Activated CD4-positive, alpha-beta memory T cell treated with anti-CD3 and anti-CD28 coated beads, Interleukin-2, amount 10 ng/mL, durations not matched to agents 7 days and 5 days (primary cell): Measurements from ENCODE around the gene ATP1B4. TPM values are rescaled to one million over a fixed set of nuclear protein-coding genes. Genes with fewer than 3 reads are reported as not detected.
"Not testable (repeated sequence)": the region's sequence is repeated elsewhere in the genome, so short reads cannot be mapped to it uniquely, and the experiment has no call there.

Experiments used
- CTCF ChIA-PET: fragments of 350-600 bp; sonication (Branson Sonifier 250); formaldehyde crosslinking; loops from one replicate; lab custom pipeline; 2021; ENCODE audit warnings: antibody characterized with exemption, inconsistent platforms; lab: Charles Lee
- POLR2A ChIA-PET: fragments of 350-600 bp; sonication (Branson Sonifier 250); formaldehyde crosslinking; loops from one replicate; lab custom pipeline; 2021; ENCODE audit warnings: antibody characterized with exemption; lab: Charles Lee
- DNase-seq: peaks from one replicate; pipeline ENCODE4 v3.0.0-alpha.2; 2020
- H3K27ac Mint-ChIP-seq: one replicate; pipeline ENCODE4 v1.8.0; 2021; ENCODE audit warnings: mild to moderate bottlenecking, mixed read lengths
- H3K27me3 Mint-ChIP-seq: one replicate; pipeline ENCODE4 v1.8.0; 2021; ENCODE audit warnings: mixed read lengths
- H3K36me3 Mint-ChIP-seq: one replicate; pipeline ENCODE4 v1.8.0; 2021; ENCODE audit warnings: low read depth, mixed read lengths
- H3K4me1 Mint-ChIP-seq: one replicate; pipeline ENCODE4 v1.8.0; 2021; ENCODE audit warnings: mixed read lengths
- H3K4me3 Mint-ChIP-seq: one replicate; pipeline ENCODE4 v1.8.0; 2021; ENCODE audit warnings: mild to moderate bottlenecking, mixed read lengths
- H3K9me3 Mint-ChIP-seq: one replicate; pipeline ENCODE4 v1.8.0; 2021; ENCODE audit warnings: mixed read lengths
- total RNA-seq, 2 experiments: library from RNA; stranded (reverse); gene quantifications; one replicate each; pipeline ENCODE4 v1.2.3, GENCODE V29; 2021

The ATP1B4 gene
- total RNA-seq: not detected

DNA sequence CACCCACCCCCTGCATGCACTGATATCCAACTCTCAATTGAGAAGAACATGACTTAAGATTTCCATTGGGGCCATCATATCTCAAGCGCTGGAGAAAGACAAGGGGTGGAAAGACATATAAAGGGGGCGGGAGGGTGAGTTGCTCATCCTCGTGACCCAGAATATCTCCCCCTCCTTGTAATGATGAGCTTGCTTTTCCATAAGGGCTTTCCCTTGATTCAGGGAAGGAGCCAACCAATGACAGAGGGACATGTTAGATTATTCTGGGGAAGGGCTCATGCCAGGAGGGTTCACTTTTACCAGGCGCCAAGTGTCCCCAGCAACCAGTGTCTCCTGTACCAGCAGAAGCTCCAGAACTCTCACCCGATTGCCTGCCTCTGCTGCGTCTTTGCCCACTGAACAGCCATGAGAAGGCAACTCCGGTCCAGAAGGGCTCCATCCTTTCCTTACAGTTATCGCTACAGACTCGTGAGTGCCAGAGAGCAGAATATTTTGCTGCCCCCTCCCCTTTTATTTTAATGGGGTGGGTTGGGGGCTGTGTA, at the start of gene ATP1B4:
TSS of gene ATP1B4 (plus strand) at position 326 of the 542 bp plus-strand sequence. CDS start at position 406, 80 bp downstream.
- POLR2A ChIA-PET: no interaction called here
- Mint-ChIP-seq H3K27ac (no peak within 1 kb of the TSS), H3K4me3 (no peak within 1 kb of the TSS), H3K27me3 (no peaks in the 10 kb centered on the region), H3K9me3 (no peaks in the 10 kb centered on the region), H3K4me1 (no peaks in the 10 kb centered on the region), H3K36me3 (no peaks in the 10 kb centered on the region)
- CTCF ChIA-PET: no interaction called here
- no peak for DNase-seq

DNA sequence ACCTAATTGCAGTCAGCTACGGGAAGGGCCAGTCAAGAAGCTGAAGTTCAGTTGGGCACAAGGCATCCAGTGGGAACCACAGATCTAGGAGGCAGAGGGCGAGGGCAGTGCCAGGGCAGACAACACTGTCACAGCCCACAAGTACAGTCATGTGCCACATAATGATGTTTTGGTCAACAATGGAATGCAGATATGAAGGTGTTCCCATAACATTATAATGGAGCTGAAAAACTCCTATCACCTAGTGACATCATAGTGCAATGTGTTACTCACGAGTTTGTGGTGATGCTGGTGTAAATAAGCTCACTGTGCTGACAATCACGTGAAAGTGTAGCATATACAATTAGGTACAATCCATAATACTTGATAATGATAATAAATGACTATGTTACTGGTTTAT, 46.1 kb upstream of the ATP1B4 start:
- ChIA-PET CTCF (no interaction called here), POLR2A (no interaction called here)
- Mint-ChIP-seq H3K9me3 (no peaks in the 10 kb centered on the region), H3K4me3 (no peak overlapping the region), H3K27me3 (peaks cover 53% of the 10 kb centered on the region), H3K4me1 (peaks cover 3% of the 10 kb centered on the region), H3K36me3 (no peaks in the 10 kb centered on the region), H3K27ac (no peak overlapping the region)
- no peak for DNase-seq

DNA sequence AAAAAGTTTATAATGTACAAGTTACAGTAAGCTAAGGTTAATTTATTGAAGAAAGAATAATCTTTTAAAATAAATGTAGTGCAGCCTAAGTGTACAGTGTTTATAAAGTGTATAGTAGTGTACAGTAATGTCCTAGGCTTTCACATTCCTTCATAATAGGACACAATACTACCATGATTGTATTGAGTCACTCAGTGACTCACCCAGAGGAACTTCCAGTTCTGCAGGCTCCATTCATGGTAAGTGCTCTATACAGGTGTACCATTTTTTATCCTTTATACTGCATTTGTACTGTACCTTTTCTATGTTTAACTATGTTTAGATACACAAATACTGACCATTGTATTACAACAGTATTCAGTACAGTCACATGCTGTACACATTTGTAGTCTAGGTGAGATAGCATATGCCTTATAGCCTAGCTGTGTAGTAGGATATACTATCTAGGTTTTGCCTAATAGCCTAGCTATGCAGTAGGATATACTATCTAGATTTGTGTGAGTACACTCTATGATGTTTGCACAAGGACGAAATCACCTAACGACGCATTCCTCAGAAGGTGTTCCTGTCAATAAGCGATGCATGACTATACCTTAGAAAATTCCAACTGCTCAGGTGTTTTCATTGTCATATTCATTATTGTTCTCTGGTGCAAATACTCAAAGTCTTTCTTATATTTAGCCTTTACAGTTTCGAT, 45.2 kb upstream of the ATP1B4 start:
- ChIA-PET CTCF (interaction anchor here (0.6 kb wide), 1 partner anchor 705 kb away, joined by 3 read pairs; no protein-coding TSS in a partner anchor), POLR2A (no interaction called here)
- Mint-ChIP-seq H3K27me3 (peaks cover 48% of the 10 kb centered on the region), H3K27ac (no peak overlapping the region), H3K9me3 (no peaks in the 10 kb centered on the region), H3K4me1 (no peaks in the 10 kb centered on the region), H3K36me3 (no peaks in the 10 kb centered on the region), H3K4me3 (no peak overlapping the region)
- DNase-seq: no peak

DNA sequence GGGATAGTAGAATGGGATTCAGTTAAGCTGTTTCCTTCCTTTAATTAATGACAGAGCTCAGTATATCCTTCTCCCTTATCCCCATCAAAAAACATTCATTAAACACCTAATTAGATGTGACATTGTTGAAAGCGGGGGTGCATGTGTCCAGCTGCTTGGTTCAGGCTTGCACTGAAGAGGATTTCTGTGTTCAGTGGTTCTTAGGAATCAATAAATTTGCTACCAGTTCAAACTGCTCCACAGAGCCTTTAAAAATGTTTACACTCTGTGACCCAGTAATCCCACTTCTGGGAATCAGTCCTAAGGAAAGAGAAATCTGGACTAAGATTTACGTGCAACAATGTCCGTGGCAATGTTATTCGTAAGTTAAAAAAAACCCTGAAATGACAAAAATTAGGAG, 43.5 kb upstream of the ATP1B4 start:
- no peak overlapping the region for H3K4me3 Mint-ChIP-seq
- ChIA-PET CTCF (interaction anchor here (1.2 kb wide), 1 partner anchor 68 kb away, joined by 4 read pairs; the partner anchor contains the start of gene ZBTB33), POLR2A (no interaction called here)
- H3K4me1 Mint-ChIP-seq: no peaks in the 10 kb centered on the region
- no peak for DNase-seq
- H3K27ac Mint-ChIP-seq: no peak overlapping the region
- H3K9me3 Mint-ChIP-seq: no peaks in the 10 kb centered on the region
- peaks cover 33% of the 10 kb centered on the region for H3K27me3 Mint-ChIP-seq
- H3K36me3 Mint-ChIP-seq: no peaks in the 10 kb centered on the region

DNA sequence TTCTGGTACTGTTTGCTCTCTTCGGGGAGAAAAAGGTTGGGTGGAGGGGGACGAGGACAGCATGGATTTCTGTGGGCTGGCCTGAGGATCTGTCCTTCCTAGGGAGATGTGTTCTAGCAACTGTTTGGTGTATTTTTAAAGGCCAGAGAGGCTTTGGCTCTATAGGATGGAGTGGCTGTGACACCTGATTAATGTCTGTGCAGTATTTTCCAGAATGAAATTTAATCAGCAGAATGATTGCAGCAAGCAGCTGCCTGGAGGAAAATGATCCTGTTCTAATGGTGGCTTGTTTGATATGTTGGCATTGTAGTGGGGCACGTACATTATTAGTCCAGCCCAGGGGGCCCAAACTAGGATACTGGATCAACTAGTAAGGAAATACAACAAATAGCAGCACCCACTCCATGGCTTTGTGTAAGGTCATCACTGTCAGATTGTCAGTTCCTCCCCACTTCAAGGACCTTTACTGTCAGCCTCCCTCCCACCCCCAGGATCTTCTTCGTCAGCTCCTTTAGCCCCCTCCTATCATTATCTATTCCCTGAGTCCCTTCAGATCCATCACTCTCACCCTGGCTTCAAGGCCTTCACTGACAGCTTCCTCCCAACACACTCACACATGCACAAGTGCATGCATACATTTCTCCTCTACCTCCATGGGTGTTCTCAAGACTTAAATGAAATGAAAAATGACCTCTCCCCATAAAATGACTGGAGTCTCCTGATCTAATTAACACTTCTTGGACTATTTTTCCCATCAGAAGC, 40.2 kb upstream of the ATP1B4 start:
- POLR2A ChIA-PET: no interaction called here
- CTCF ChIA-PET: no interaction called here
- Mint-ChIP-seq H3K9me3 (no peaks in the 10 kb centered on the region), H3K27me3 (peaks cover 18% of the 10 kb centered on the region), H3K27ac (no peak overlapping the region), H3K36me3 (no peaks in the 10 kb centered on the region), H3K4me3 (no peak overlapping the region), H3K4me1 (no peaks in the 10 kb centered on the region)
- DNase-seq: no peak

DNA sequence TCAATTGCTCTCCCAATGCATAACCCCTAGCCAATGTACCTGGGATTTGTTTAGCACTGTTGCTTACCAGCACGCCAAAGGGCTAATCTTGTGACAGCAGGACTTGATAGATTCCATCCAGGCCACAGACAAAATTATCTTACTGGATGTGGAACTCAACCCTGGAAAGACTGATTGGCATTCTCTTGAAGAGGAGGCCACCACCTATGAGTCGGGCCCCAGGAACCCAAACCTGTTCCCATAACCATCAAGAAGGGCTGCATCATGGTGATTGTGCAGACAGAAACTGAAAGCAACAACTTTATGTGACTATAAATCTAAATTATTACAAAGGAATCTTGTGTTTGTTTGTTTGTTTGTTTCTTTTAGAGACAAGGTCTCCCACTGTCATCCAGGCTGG, 30.8 kb upstream of the ATP1B4 start:
- POLR2A ChIA-PET: no interaction called here
- H3K27me3 Mint-ChIP-seq: peaks cover 3% of the 10 kb centered on the region
- no peak for DNase-seq
- no peak overlapping the region for H3K27ac Mint-ChIP-seq
- H3K36me3 Mint-ChIP-seq: no peaks in the 10 kb centered on the region
- CTCF ChIA-PET: no interaction called here
- no peaks in the 10 kb centered on the region for H3K4me1 Mint-ChIP-seq
- no peaks in the 10 kb centered on the region for H3K9me3 Mint-ChIP-seq
- H3K4me3 Mint-ChIP-seq: no peak overlapping the region

DNA sequence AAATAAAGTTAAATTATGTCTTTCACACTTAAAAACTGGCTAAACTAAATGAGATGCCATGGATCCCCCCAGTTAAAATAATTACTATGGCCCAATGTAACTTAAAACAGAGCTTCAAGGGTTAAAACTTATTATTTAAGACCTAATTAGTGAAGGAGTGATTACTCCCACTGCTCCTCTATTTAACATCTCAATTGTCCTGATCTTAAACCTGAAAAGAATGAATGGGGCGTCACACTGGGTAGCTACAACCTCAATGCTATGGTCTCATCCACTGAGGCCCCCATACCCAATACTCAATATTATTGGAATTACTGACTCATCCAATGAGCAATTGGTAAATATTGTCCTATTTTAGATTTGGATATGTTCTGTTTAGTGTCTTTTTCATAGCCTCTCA, 29.5 kb upstream of the ATP1B4 start:
- ChIA-PET CTCF (no interaction called here), POLR2A (no interaction called here)
- Mint-ChIP-seq H3K36me3 (no peaks in the 10 kb centered on the region), H3K4me1 (no peaks in the 10 kb centered on the region), H3K4me3 (no peak overlapping the region), H3K9me3 (no peaks in the 10 kb centered on the region), H3K27ac (no peak overlapping the region), H3K27me3 (no peaks in the 10 kb centered on the region)
- DNase-seq: no peak

DNA sequence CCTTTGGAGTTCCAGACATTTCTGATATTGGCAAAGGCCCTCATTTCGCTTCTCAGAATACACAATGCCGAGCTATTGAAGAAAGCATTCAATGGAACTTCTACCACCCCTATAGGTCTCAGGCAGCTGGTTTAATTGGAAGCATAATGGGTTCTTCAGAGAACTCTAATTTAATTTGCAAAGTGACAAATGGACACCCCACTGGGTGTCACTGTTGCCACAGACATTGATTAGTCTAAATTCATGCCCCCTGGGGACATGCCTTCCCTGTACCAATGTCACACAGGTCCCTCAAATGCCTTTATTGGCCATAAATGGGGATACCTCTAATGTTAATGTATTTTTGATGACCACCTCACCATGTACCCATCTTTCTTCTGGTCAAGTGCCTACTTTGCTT, 27.7 kb upstream of the ATP1B4 start:
- CTCF ChIA-PET: no interaction called here

DNA sequence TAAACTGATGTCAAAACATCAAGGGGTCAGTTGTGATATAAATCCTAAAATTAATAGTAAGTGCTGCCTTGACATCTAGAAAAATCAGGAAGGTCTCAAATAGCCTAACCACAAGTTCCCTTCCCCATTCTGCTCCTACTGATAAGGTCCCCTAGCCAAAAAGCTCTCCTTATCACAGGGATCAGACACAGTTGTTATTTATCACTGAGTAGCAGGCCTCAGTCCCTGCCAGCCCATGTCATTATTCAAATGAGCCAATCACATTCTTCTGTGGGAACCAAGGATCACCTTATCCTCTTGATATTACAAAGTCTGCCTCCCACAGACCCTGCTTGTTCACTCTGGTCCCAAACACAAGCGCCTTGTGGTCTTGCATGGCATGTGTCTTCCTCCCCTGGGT, 27.3 kb upstream of the ATP1B4 start:
- CTCF ChIA-PET: no interaction called here
- Mint-ChIP-seq H3K27ac (no peak overlapping the region), H3K9me3 (peaks cover 3% of the 10 kb centered on the region), H3K27me3 (no peaks in the 10 kb centered on the region), H3K4me3 (no peak overlapping the region), H3K36me3 (no peaks in the 10 kb centered on the region), H3K4me1 (no peaks in the 10 kb centered on the region)
- POLR2A ChIA-PET: no interaction called here
- no peak for DNase-seq

More for the DNA sequence above, 27.7 kb upstream of the ATP1B4 start:
- no peak overlapping the region for H3K4me3 Mint-ChIP-seq
- POLR2A ChIA-PET: no interaction called here
- H3K27ac Mint-ChIP-seq: no peak overlapping the region
- peaks cover 3% of the 10 kb centered on the region for H3K9me3 Mint-ChIP-seq
- H3K4me1 Mint-ChIP-seq: no peaks in the 10 kb centered on the region
- no peaks in the 10 kb centered on the region for H3K36me3 Mint-ChIP-seq
- H3K27me3 Mint-ChIP-seq: no peaks in the 10 kb centered on the region
- no peak for DNase-seq

DNA sequence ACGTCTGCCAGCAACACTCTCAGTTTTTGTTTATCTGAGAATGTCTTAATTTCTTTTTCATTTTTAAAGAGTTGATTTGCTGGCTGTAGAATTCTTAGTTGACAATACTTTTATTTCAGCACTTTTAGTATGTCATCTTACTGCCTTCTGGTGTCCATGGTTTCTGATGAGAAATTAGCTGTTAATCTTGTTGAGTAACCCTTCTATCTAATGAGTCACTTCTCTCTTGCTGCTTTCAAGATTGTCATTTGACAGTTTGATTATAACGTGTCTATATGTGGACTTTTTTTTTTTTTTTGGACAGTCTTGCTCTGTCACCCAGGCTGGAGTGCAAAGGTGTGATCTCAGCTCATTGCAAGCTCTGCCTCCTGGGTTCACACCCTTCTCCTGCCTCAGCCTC, 26.6 kb upstream of the ATP1B4 start:
- Mint-ChIP-seq H3K27me3 (no peaks in the 10 kb centered on the region), H3K36me3 (no peaks in the 10 kb centered on the region), H3K27ac (no peak overlapping the region), H3K9me3 (peaks cover 3% of the 10 kb centered on the region), H3K4me3 (no peak overlapping the region), H3K4me1 (no peaks in the 10 kb centered on the region)
- DNase-seq: no peak
- POLR2A ChIA-PET: no interaction called here
- CTCF ChIA-PET: no interaction called here

DNA sequence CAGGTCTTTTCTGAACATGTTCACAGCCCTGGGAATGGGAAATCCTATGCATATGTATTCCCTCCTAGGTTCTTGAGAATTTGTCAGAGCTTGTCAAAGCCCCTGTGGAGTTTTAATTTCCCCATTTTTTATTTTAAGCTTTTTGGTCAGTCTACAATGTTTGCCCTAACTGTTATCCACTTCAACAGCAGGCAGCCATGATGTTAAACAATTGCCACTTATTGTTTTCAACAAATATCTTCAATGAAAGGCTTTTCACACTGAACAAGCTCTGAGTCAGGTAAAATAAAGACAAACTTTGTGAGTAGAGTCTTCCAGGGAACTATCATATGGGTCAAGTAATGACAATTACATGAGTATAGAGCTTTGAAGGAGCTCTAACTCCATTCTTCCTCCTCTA, 25.0 kb upstream of the ATP1B4 start:
- ChIA-PET POLR2A (no interaction called here), CTCF (no interaction called here)
- Mint-ChIP-seq H3K4me3 (no peak overlapping the region), H3K4me1 (no peaks in the 10 kb centered on the region), H3K36me3 (no peaks in the 10 kb centered on the region), H3K27me3 (no peaks in the 10 kb centered on the region), H3K27ac (no peak overlapping the region), H3K9me3 (peaks cover 3% of the 10 kb centered on the region)
- no peak for DNase-seq

DNA sequence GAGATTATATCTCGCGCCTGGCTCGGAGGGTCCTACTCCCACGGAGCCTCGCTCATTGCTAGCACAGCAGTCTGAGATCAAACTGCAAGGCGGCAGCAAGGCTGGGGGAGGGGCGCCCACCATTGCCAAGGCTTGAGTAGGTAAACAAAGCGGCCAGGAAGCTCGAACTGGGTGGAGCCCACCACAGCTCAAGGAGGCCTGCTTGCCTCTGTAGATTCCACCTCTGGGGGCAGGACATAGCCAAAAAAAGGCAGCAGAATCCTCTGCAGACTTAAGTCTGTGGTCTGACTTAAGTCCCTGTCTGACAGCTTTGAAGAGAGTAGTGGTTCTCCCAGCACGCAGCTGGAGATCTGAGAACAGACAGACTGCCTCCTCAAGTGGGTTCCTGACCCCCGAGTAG, 17.3 kb upstream of the ATP1B4 start:
- H3K36me3 Mint-ChIP-seq, CTCF ChIA-PET, DNase-seq, POLR2A ChIA-PET, H3K9me3 Mint-ChIP-seq, H3K27ac Mint-ChIP-seq, H3K4me1 Mint-ChIP-seq, H3K27me3 Mint-ChIP-seq, H3K4me3 Mint-ChIP-seq: not testable (repeated sequence)

DNA sequence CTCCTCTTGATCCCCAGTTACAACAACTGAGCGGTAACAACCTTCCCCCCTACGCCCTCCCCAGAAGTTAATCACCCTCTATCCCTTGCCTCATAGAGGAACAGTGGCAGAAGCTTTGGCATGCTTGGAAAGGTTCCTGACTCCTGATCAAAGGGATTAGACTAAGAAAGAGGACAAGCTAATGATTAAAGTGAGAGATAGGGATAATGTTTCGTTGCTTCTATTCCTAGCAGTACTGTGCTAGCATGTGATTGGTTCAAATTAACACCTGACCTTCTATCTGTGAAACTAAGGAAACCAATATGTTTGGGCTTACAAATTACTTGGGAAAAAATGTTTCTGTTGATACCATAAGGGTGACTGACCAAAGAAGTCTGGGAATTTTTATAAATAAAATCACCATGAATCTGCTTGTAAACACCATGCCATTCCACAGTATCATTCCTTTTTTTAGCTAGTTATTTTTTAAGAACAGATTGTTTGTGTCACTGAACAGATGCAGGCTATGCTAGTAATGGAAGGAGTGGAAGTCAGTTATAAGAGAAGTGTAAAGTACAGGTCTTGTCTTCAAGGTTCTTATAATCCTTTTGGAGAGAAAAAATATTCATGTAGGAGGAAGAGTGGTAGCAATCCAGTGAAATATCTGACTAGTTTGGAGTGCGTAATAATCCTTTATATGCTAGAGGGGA, 11.3 kb upstream of the ATP1B4 start:
- H3K36me3 Mint-ChIP-seq: no peaks in the 10 kb centered on the region
- no peaks in the 10 kb centered on the region for H3K4me1 Mint-ChIP-seq
- no peaks in the 10 kb centered on the region for H3K27me3 Mint-ChIP-seq
- ChIA-PET POLR2A (no interaction called here), CTCF (no interaction called here)
- DNase-seq: no peak
- H3K9me3 Mint-ChIP-seq: peaks cover 2% of the 10 kb centered on the region
- no peak overlapping the region for H3K4me3 Mint-ChIP-seq
- H3K27ac Mint-ChIP-seq: no peak overlapping the region
